SK-N-SH treated with all-trans-retinoic acid at 6 μM for 48 hours (cell line): Measurements from ENCODE around the gene TCF7.

ENCODE experiments used
- ARNTL ChIP-seq: fragments of 450-650 bp; formaldehyde crosslinking; IDR thresholded peaks from 2 replicates; pipeline ENCODE4 v1.5.0; 2020; ENCODE audit warnings: low read depth, mild to moderate bottlenecking, moderate library complexity, borderline replicate concordance
- CREB5 ChIP-seq: fragments of 250-450 bp; sonication (Bioruptor Pico); IDR thresholded peaks from 2 replicates; pipeline ENCODE4 v1.5.1; 2020; ENCODE audit warnings: low read depth, mild to moderate bottlenecking, moderate library complexity
- CSDC2 ChIP-seq: fragments of 250-450 bp; sonication (Bioruptor Pico); IDR thresholded peaks from 2 replicates; pipeline ENCODE4 v1.5.0; 2020; ENCODE audit warnings: mild to moderate bottlenecking, moderate library complexity
- ESRRG ChIP-seq: fragments of 250-450 bp; sonication (Bioruptor Pico); IDR thresholded peaks from 2 replicates; pipeline ENCODE4 v1.6.1; 2021; ENCODE audit warnings: mild to moderate bottlenecking
- RARB ChIP-seq: fragments of 250-450 bp; sonication (Bioruptor Pico); IDR thresholded peaks from 2 replicates; pipeline ENCODE4 v1.8.0; 2021; ENCODE audit warnings: mild to moderate bottlenecking, moderate library complexity
- TCF4 ChIP-seq: fragments of 250-450 bp; sonication (Bioruptor Pico); IDR thresholded peaks from 2 replicates; pipeline ENCODE4 v1.8.0; 2021; ENCODE audit warnings: mild to moderate bottlenecking, moderate library complexity, borderline replicate concordance
- TOX ChIP-seq: fragments of 250-450 bp; sonication (Bioruptor Pico); IDR thresholded peaks from 2 replicates; pipeline ENCODE4 v1.8.0; 2021; ENCODE audit warnings: mild to moderate bottlenecking, moderate library complexity, borderline replicate concordance
- TSHZ2 ChIP-seq: fragments of 250-450 bp; sonication (Bioruptor Pico); IDR thresholded peaks from 2 replicates; pipeline ENCODE4 v1.5.0; 2020; ENCODE audit warnings: mild to moderate bottlenecking, moderate library complexity
- ZC3H10 ChIP-seq: fragments of 250-450 bp; sonication (Bioruptor Pico); IDR thresholded peaks from 2 replicates; pipeline ENCODE4 v1.5.1; 2021; ENCODE audit warnings: mild to moderate bottlenecking, moderate library complexity
- ZFP3 ChIP-seq: fragments of 250-450 bp; sonication (Bioruptor Pico); IDR thresholded peaks from 2 replicates; pipeline ENCODE4 v1.5.0; 2020; ENCODE audit warnings: mild to moderate bottlenecking, moderate library complexity
- ZNF565 ChIP-seq: fragments of 450-650 bp; formaldehyde crosslinking; conservative IDR thresholded peaks from 2 replicates; pipeline ENCODE4 v1.5.0; 2020; ENCODE audit warnings: low read depth, mild to moderate bottlenecking, moderate library complexity

GRCh38 chr5:134128648-134128995, 14.1 kb downstream of the TCF7 start:
- no peak for TF ChIP-seq ESRRG (CRISPR knock-in tag)
- no peak for TF ChIP-seq TSHZ2
- TF ChIP-seq ZC3H10 (CRISPR knock-in tag) = no peak
- TF ChIP-seq ARNTL = no peak
- no peak for TF ChIP-seq CSDC2 (CRISPR knock-in tag)
- no peak for TF ChIP-seq ZFP3
- no peak for TF ChIP-seq TOX (CRISPR knock-in tag)
- no peak for TF ChIP-seq TCF4
- no peak for TF ChIP-seq CREB5
- TF ChIP-seq RARB (CRISPR knock-in tag) = no peak
- no peak for TF ChIP-seq ZNF565 (CRISPR knock-in tag)
